Bronchial smooth muscle cell (primary cell): ENCODE measurements around the gene SUCNR1. TPM values are rescaled to one million over a fixed set of nuclear protein-coding genes. Genes with fewer than 3 reads are reported as not detected.

ENCODE experiments used
- total RNA-seq: library from RNA; depleted of rRNA; stranded (reverse); fragments of >200 nt; gene quantifications from 2 replicates; pipeline ENCODE4 v1.2.1, GENCODE V29; 2014

SUCNR1 gene, protein sequence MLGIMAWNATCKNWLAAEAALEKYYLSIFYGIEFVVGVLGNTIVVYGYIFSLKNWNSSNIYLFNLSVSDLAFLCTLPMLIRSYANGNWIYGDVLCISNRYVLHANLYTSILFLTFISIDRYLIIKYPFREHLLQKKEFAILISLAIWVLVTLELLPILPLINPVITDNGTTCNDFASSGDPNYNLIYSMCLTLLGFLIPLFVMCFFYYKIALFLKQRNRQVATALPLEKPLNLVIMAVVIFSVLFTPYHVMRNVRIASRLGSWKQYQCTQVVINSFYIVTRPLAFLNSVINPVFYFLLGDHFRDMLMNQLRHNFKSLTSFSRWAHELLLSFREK
- total RNA-seq, result not detected in 2 replicates

DNA sequence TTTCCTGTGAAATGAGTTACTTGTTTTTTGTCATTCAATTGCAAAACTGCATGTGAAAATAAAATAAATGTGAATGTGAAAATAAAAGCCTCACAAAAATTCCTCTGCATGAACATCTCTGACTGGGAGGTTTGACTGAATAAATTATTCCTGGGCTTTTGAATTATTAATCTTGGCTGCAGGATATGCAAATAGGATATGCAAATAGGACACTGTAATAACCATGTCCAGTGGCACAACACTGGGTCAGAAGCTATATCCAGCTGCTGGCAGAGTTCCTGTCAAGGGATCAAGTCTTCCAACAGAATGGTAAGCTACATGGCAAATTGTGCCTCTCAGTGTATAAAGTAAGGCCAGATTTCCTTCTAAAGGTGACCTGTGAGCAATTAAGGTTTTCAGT is at the start of gene SUCNR1:
SUCNR1 (plus strand) TSS at position 246 of the 400 bp plus-strand sequence. CDS start 6,250 bp downstream, outside the sequence.

Other genes with a start within 250 kb of the SUCNR1 start
- not detected in 2 replicates for gene AADACL2, start 139.7 kb upstream of the SUCNR1 start, total RNA-seq
- 0.09 and 0.63 TPM in 2 replicates for gene AADAC, start 59.5 kb upstream of the SUCNR1 start, total RNA-seq